HG02623 (cell line): Measurements from ENCODE around the gene GRIN2A.
A peak's percentile ranks its signal among the peaks of the same experiment; 100 is the strongest.
"Not testable (repeated sequence)": the region's sequence is repeated elsewhere in the genome, so short reads cannot be mapped to it uniquely, and the experiment has no call there.

Source experiments
- ATAC-seq: cut with Tn5 transposase; IDR thresholded peaks from one replicate; pipeline ENCODE4 v1.9.1; 2021; ENCODE audit warnings: moderate library complexity; ENCODE audit not compliant: unreplicated experiment

The GRIN2A gene

GRCh38 chr16:9932000-9932399, 250.2 kb downstream of the GRIN2A start:
- no peak for ATAC-seq

GRCh38 chr16:9929836-9930235, 252.4 kb downstream of the GRIN2A start:
- ATAC-seq = no peak

GRCh38 chr16:9929313-9929712, 252.9 kb downstream of the GRIN2A start:
- ATAC-seq = peak; percentile 48

- no peak for ATAC-seq
Observed at GRCh38 chr16:9922441-9922840, 259.8 kb downstream of the GRIN2A start.

GRCh38 chr16:9921997-9922396, 260.2 kb downstream of the GRIN2A start:
- ATAC-seq = no peak

GRCh38 chr16:9919460-9919859, 262.8 kb downstream of the GRIN2A start:
- ATAC-seq = no peak

GRCh38 chr16:9917691-9918090, 264.5 kb downstream of the GRIN2A start:
- ATAC-seq = no peak

GRCh38 chr16:9913604-9914326, 268.5 kb downstream of the GRIN2A start:
- ATAC-seq = no peak

GRCh38 chr16:9911989-9912388, 270.2 kb downstream of the GRIN2A start:
- no peak for ATAC-seq

GRCh38 chr16:9911231-9911630, 271.0 kb downstream of the GRIN2A start:
- ATAC-seq = no peak

GRCh38 chr16:9909072-9909825, 273.0 kb downstream of the GRIN2A start:
- no peak for ATAC-seq

GRCh38 chr16:9908613-9909012, 273.6 kb downstream of the GRIN2A start:
- ATAC-seq = no peak

- ATAC-seq = no peak
Observed at GRCh38 chr16:9907752-9908151, 274.5 kb downstream of the GRIN2A start.

GRCh38 chr16:9906218-9906617, 276.0 kb downstream of the GRIN2A start:
- ATAC-seq = no peak

- no peak for ATAC-seq
Observed at GRCh38 chr16:9904526-9904925, 277.7 kb downstream of the GRIN2A start.

GRCh38 chr16:9900576-9900975, 281.7 kb downstream of the GRIN2A start:
- ATAC-seq = no peak

- no peak for ATAC-seq
Observed at GRCh38 chr16:9898555-9898954, 283.7 kb downstream of the GRIN2A start.

GRCh38 chr16:9898124-9898523, 284.1 kb downstream of the GRIN2A start:
- no peak for ATAC-seq

GRCh38 chr16:9895817-9896216, 286.4 kb downstream of the GRIN2A start:
- no peak for ATAC-seq

- no peak for ATAC-seq
Observed at GRCh38 chr16:9885876-9886275, 296.4 kb downstream of the GRIN2A start.

GRCh38 chr16:9885467-9885866, 296.8 kb downstream of the GRIN2A start:
- ATAC-seq = no peak

- ATAC-seq = not testable (repeated sequence)
Observed at GRCh38 chr16:9875981-9876380, 306.2 kb downstream of the GRIN2A start.
